ENCODE measurements around the gene LRIG1.
A peak's percentile ranks its signal among the peaks of the same experiment; 100 is the strongest.

Gene LRIG1

DNA sequence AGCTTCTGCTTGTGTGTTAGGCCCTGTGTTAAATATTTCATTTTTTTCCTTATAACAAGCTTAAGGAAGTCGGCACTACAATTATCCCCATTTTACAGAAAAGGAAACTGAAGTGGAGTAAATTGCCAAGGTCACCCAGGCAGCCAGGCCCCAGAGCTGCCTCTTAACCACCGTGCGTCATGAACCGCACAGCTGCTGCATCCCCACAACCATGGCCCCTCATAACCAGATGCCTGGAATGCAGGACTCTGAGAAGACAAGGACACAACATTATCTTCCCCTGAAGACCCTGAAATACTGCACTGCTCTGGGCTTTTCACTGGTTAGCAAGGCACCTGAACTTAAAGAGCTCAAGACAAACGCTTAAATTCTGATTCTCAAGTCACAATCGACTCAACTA is 14.6 kb downstream of the LRIG1 start:
- no peak for DNase-seq

DNA sequence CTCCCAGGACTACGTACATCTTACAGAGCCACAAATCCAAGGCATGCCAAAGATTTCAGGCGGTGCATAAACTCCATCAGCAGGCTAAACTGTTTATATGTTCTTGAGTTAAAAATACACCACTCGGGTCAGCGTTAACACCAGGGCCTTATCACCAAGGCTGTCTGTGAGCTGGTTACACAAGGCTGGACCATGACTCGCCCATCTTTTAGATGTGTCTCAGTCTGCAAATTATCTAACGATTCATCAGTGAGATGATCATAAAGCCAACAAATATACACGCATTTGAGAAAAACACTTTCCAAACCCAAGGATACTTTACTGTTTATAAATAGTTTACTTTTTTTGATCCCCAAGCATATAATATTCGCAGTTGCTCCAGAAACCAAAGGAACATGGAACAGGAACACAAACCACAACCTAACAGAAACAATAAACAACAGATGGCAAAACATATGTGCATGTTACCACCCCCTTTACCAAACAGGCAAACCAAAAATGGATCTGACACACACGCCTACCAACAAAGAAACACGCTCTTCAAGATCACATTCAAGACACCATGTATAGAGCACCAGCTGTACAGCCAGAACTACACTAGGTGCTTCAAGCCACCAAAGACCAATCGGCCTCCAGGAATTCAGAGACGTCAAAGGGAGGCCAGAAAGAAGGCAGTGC is 15.4 kb downstream of the LRIG1 start:
- DNase-seq = peak in 1 of 2 experiments; percentile 56

DNA sequence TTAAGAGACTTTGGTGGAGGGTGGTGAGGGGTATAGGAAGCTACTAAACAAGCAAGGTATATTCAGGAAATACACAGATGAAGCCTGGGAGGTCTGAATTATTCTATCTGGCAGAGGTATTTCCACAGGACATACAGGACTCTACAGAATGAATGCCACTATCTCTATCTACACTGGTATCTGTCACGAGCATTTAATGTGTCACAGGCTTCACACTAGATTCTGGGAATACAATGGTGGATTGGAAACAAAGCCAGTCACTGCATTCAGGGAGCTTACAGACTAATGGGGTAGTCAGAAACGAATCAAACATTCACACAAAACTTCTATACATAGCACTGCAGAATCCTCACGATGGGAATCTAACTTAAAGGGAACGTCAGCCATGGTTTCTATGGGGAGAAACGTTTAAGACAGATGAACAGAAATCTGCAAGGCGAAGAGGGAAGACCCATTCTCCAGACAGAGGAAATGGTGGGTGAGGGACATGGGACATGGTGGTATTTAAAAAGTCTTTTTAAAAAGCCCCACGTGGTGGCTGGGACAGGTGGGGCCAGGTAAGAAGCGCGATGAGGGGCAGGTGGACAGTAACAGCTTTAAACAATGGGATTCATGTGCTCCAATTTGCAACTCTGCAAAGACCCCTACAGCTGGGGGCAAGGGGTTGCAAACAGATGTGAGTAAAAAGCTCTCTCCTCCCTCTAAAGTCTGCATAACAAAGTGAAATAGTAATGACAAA is 16.5 kb downstream of the LRIG1 start:
- no peak for DNase-seq

DNA sequence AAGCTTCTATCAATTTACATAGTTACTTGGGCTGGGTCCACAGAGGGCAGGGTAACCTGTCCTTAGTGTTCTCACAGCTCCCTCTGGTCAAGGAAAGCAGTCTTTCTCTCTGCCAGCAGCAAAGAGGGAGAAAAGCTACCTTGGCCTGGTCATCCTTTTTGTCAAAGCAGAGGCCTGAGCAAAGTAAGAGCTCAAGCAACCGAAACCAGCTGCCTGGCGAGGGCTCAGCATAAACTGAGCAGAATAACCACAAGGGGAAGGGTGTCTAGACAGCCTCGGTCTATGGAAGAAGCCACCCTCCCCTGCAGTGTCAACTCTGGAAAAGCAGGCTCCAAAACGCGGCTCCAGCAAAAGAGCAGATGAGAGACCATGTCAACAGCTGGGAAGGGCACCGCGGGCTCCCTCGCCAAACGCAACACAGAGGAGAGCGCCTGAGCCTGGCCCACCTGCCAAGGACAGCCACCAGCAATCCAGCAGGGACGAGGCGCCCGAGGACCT is 17.4 kb downstream of the LRIG1 start:
- DNase-seq = peak in 1 of 2 experiments; percentile 24

DNA sequence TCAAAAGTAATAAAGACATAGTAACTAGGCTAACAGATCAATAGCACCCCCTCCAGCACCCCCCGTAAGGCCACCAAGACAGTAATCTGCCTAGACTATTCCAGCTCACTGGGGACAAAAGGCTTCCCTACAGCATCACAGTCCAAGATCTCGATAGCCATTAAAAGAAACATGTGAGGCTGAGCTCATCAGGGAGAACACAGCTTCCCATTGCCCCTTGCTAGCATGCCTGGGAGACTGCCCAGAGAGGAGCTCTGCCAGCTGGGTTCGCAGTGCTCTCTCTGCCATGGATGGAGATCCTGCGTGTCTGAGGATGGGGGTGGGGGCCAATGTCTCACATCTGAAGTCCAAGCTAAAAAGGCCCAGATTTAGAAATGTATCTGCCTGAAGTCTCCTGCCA is 17.8 kb downstream of the LRIG1 start:
- DNase-seq = no peak

DNA sequence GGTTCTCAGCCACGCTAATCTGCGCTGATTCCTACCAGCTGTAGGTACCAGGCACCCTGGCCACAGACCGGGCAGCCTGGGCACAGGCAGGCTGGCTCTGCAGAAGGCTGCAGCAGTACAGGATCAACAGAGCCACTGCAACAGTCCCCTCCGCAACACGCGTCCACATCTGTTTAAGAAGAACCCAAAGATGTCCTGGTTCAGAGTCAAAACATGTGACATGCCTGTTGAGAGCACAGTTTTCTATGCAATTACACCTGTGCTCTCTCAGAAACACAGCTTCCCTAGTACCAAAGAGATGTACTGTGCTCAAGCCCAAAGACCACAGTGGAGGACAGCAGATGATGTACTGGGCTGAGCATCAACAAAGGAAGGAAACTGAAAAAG is 18.8 kb downstream of the LRIG1 start:
- DNase-seq = no peak

DNA sequence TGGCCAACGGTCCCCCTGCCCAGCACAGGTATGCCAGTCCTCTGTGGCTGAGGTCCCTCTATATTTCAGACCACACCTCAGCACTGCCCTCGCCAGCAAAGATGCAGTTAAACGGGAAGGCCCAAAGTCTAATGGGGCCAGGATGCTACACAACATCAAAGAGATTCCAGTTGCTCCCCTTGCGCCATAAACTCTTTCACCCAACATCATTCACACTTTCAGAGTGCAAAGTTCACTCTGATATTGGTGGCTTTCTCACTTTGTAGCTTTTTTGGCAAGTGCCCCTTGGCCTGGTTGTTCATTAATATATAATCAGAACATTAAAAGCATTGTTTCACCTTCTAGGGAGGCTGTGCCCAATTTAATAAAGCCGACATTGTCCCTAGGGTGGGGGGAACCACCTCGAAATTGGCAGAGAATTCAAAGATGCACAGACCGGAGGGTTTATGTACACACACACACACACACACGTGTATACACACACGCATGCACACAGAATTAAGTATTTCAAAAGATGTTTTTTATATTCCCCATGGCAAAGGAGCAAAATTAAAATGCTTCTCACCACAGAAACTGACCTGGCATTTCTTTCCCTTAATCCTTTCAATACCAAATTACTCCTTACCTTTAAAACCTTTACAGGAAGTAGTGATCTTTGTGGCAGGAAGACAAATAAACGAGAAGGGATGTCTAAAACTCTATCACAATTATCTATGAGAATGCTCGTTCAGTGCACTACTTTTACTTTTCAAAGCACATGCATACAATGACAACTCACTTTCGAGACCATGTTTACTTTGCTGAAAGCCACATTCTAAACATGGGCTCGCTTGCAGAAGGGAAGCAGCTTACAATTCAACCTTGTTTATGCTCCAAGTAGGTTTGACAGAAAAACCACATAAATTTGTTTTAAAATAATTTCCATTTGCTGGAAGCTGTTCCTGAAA is 19.5 kb downstream of the LRIG1 start:
- no peak for DNase-seq

DNA sequence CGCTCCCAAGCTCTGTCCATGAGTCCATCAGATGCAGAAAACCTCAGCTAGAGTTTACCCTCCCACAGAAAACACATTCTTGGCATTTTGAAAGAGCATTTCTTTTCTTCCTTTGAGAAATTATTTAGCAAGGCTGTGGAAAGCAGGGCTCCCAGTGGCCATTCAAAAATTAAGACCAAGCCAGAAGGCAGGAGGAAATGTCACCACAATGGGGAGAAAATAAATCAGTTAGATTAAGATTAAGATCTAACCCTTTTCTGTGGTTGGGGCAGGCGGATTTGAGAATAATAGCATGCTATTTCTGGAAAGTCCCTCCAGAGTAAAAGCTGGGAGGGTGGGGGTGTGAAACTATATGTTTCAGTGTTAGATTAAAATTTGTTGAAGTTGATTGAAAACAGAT is 20.2 kb downstream of the LRIG1 start:
- DNase-seq = no peak

DNA sequence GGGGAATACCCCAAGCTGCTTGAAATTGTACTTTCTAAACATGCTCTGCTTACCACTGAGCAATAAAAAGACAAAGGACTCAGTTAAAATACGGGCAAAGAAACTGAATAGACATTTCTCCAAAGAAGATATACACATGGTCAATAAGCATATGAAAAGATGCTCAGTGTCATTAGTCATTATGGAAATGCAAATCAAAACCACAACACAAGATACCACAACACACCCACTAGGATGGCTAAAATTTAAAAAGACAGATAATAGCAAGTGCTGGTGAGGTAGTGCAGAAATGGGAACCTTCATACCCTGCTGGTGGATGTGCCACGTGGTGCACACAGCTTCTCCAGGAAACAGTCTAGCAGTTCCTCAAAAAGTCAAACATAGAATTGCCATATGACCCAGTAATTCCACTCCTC is 21.3 kb downstream of the LRIG1 start:
- no peak for DNase-seq

DNA sequence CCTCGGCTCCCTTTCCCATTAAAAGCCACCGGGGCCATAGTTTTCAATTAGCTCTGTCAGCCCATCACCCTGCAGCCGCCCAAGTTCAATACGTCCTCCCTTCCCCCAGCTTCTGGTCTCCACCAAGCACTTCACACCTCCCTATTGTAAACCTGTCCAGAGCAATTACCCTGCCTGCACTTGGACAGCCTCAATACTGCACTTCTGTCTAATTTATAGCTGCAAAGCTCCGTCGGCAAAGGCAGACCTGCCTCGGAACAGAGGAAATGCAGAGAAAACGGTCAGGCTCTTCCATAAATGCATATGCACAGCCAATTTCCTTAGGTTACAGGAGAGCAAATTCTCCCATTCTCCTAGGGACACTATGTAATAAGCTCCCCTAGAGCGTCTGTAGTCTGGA is 21.9 kb downstream of the LRIG1 start:
- DNase-seq = no peak

DNA sequence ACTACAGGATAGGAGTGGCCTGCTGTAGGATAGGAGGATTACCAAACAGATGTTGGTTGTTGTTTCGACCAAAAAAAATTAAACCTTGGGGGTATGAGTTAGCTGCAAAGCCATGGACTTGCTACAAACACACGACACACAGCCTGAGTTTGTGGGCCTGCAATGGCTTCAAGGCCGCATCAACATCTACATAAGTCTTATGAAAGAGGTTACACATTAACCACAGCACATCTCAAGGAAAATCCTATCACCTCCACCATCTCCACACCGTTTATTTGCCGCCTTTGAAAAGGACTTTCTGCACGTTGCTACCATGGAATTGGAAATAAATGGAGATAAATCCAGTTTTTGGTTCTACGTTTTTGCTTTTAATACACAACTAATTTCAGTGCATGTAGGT is 23.0 kb downstream of the LRIG1 start:
- DNase-seq = no peak

DNA sequence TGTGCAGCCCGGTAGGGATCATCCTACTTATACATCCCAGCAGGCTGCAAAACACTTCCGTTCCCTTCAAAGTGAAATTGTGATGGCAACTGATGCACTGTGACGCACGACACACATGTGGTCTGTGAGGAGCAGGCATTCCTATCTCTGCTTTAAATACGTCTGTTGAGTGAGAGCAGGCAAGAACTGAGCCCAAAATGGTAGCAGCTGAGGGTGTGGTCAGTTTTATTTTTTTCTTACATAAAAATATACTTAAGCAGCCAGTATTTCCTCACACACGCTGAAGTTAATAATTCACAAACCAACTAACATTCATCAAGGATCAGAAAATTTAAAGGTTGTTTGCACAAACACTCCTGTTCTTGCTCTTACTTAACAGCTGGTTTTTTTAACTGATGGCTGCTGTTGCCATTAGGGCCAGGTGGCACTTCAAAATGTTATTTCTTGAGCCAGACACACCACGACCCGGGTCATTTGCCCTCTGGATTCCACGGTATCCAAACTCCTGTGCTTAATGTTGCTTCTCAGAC is 23.9 kb downstream of the LRIG1 start:
- no peak for DNase-seq

DNA sequence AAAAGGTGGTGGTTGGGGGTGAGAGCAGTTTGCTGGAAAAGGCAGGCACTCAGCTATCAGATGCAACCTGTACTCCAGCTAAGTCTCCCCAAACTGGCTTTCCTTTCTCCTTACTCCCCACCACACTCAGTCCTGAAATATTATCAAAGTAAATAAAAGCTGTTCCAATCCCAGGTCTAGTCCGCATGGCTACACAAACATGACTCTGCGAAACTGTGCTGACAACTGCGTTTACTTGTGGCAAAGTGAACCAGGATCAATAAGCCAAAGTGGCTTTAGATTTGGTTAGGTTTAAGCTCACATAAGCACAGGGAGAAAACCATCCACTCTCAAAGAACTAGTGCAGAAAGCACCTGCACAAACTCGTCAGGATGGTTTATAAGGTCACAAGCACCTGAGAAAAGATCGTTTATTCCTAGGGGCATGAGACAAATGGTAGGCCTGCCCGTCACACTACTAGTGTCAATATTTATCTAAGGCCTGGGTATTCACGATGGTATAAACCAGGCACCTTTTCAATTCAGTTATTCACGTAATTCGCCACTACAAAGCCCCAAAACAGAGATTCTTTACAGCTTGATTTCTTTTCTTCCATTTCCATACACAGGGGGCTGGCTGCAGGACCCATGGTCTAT is 25.3 kb downstream of the LRIG1 start:
- no peak for DNase-seq

DNA sequence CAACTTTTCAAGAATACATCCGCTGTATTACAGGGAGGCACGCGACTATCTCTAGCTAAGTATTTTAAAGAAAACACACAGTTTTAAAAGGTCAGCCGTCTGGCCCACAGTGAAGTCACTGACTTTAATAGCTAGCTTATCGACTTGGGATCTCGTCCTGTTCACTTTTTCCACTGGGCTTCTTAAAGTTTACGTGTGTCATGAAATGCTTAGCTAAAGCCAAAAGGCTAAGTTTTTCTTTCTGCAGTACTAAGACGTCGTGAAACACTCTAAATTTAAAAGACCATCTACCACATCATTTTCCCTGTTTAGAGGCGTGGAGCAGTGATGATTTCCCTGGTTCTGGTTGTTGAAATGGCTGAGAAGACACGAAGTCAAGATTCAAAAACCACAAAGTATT is 27.1 kb downstream of the LRIG1 start:
- DNase-seq = no peak

DNA sequence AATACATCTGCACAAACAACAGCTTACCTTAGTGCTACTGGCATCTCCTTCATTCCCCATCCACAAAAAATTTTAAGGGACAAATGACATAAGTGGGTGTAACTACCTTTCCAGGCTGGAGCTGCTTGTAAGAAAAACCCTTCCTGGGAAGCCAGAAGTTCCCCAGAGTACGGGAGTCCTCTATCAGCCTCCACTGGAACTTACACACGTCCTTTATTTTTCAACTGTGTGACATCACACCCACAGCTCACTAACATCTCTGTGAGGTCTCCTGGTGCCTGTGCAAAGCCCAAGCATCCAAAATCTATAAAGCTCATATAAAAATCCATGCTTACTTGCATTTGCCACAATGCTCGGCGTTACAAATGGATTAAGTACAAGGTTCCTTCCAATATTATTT is 27.6 kb downstream of the LRIG1 start:
- DNase-seq = no peak

DNA sequence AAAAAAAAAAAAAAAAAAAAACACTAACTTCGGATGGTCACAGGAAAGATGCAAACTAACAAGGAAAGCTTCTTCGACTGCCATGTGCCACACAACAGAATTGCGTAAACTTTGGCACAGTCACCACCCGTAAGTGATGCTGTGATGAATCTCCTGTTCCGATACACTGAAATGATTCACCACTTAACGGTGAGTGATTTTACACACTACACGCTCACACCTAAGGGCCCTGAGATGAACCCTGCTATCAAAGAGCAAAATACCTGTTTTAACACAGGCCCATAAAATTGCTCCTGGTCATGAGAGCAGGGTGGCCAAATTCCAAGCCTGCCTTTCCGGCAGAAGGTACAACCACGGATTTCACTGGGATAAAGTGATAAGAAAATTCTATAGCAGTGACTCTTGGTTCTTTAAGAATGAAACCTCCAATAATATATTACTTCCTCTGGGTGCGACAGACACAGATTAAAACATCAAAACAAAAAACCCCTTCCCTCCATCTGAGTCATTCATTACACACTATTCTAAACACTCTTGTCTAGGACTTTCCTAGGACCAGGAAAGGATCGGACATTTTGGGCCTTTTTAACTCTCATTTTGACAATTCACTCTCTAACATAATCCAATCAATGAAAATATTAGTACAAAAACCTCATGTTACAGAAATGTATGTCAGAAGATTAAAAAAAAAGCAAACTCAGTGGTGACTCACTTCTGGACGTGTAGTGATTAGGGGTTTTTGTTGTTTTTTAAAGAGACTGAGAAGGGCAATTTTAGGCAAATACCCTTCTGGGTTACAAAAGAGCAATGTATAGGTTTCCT is 28.3 kb downstream of the LRIG1 start:
- DNase-seq = no peak

DNA sequence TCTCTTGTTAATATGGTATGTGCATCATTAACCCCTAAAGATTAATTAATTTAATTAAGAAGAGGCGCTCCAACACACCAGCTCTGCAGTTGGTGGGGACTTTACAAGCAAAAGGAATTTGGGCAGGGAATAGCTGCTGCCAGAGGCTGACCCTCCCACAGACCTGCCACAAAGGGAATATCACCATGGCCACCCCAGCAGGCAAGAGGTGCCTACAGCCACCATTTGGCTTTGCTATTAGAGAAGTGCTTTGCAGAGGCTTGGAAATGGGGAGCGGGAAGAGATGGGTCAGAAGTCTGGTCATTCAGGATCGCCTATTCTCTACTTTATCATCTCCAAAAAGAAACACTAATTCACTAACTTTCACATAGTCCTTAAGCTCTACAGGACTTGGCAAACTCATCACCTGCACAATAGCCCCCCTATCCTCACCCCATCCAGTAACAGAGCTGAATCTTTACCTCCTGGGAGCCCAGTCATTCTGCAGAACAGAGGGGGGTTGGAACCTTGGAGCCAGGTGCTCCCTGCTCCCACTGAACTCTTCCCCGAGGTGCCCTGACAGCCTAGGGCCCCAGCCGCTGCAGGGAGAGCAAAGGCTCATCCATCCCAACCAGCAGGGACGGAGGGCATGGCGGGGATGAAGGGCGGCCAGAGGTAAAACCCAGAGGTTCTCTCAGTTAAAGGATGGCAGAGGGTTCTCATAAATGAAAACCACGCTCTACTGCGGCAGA is 29.7 kb downstream of the LRIG1 start:
- no peak for DNase-seq

DNA sequence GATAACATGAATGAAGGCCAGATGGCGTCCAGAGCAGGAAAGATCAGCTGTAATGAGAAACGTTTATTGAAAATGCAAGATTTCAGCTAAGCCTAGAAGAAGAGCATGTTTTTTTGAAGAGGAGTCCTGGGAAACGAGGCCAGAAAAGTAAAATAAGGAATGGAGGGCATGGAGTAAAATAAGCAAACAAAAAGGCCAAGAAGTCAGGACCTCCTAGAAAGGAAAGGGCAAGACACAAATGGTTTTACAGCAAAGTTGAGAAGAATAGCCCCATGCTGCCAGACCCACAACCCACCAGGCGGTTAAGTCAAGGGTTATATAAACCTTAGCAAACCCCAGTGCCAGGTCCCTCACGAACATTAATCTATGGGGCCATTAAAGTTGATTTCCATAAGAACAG is 30.5 kb downstream of the LRIG1 start:
- DNase-seq = no peak

DNA sequence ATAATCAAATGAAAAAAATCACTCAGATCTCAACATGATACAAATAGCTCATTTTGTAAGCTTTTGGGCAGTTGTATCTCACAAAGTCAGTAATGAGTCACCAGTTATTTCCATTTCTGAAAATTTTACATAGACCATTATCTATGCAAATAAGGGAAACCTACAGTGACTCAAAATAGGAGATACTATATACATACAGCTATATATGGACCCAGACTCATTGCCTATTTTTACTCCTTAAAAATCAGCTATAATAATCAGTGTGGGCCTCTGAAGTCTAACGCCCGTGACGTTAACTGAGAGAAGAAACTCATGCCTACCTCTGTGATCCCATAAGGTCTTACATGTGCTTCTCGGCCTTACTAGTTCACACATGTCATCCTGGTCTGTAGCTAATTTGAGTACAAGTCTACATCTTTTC is 31.6 kb downstream of the LRIG1 start:
- no peak for DNase-seq

DNA sequence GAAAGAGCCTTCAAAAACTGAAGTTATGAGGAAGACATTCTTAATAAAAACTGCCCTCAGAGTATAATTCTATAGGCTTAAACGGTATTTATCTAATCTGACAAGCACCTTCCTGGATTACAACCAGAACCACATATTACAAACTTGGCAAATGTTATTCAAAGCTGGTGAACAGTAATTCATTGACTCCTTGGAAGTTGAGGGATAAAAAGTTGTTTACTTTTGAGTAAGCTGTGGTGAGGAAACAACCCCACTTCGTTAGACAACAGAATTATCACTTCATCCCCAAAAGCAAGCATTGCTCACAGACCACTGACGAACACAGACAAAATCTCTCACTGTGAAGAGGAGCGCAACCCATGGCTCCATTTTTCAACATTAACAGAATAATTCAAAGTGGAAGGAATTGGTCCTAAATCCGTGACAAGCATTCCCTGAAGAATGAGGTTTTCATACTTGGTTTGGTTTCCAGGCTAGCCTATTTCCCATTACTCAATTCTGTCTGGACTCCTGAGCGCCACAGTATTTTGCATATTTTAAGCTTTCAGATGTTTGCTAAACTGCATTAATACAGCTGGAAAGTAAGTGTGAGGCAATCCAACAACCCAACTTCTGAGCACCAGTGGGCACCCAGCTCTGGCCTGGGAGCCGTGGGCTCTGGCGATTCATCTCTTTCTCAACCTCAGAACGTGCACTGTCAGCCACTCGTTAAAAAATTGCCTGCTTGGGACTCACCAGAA is 32.7 kb downstream of the LRIG1 start:
- DNase-seq = no peak

Measured in NCI-H524 (cell line).